Lung (tissue), 16 donors: ENCODE data around the gene MOBP. TPM values are rescaled to one million over a fixed set of nuclear protein-coding genes. Genes with fewer than 3 reads are reported as not detected.
"Not testable (repeated sequence)": the region's sequence is repeated elsewhere in the genome, so short reads cannot be mapped to it uniquely, and the experiment has no call there.

Experiments used
- ATAC-seq: fragments of 200-7000 bp; cut with Tn5 transposase; one replicate; pipeline ENCODE4 v1.9.1; 2020; ENCODE audit warnings: moderate number of reproducible peaks; ENCODE audit not compliant: insufficient read depth, low FRiP score
- DNase-seq, 3 donors: peaks; one replicate each; pipeline ENCODE4 v3.0.0-alpha.2; 2013 to 2017
- H3K27ac ChIP-seq, 2 donors: one replicate each; pipeline ENCODE4 v1.5.1; 2013; ENCODE audit warnings: mild to moderate bottlenecking in 2 of 2, moderate library complexity in 2 of 2, control low read depth in 1 of 2, inconsistent platforms in 1 of 2, low read depth in 1 of 2, low read length in 1 of 2
- H3K27me3 ChIP-seq, 3 donors: one replicate each; pipeline ENCODE4 v1.5.1; 2013; ENCODE audit warnings: low read length in 2 of 3; ENCODE audit not compliant: control insufficient read depth in 3 of 3, insufficient read depth in 3 of 3
- H3K36me3 ChIP-seq, 4 donors: one replicate each; pipeline ENCODE4 v1.5.1; 2013; ENCODE audit warnings: low read length in 4 of 4, mild to moderate bottlenecking in 1 of 4, moderate library complexity in 1 of 4; ENCODE audit not compliant: control insufficient read depth in 4 of 4, insufficient read depth in 4 of 4
- H3K4me1 ChIP-seq, 5 donors: one replicate each; pipeline ENCODE4 v1.5.1; 2013; ENCODE audit warnings: low read length in 5 of 5, mild to moderate bottlenecking in 2 of 5, moderate library complexity in 1 of 5; ENCODE audit not compliant: control insufficient read depth in 5 of 5, insufficient read depth in 5 of 5
- H3K4me3 ChIP-seq: one replicate; pipeline ENCODE4 v1.5.1; 2013; ENCODE audit warnings: mild to moderate bottlenecking, control low read depth, moderate library complexity
- H3K9ac ChIP-seq, 2 donors: one replicate each; pipeline ENCODE4 v1.5.1; 2013; ENCODE audit warnings: low read length in 2 of 2, control low read depth in 1 of 2; ENCODE audit not compliant: insufficient read depth in 1 of 2
- H3K9me3 ChIP-seq, 4 donors: one replicate each; pipeline ENCODE4 v1.5.1; 2013; ENCODE audit warnings: low read length in 3 of 4, mild to moderate bottlenecking in 1 of 4, moderate library complexity in 1 of 4; ENCODE audit not compliant: control insufficient read depth in 4 of 4, insufficient read depth in 3 of 4
- WGBS, 2 donors: extraction: QIAGEN DNeasy Blood & Tissue Kit; methylation state at CpG; one replicate each; pipeline ENCODE4 v1.1.7; 2013; 5-methylcytosine and 5-hydroxymethylcytosine counted together
- long read RNA-seq, 5 donors: transcript quantifications; one replicate each; lab custom pipeline, GENCODE V29; 2026
- polyA plus RNA-seq, 2 donors: library from polyadenylated mRNA; stranded (reverse); fragments of 200-250 nt; gene quantifications; one replicate each; pipeline ENCODE4 v1.2.1, GENCODE V29; 2013
- total RNA-seq, 2 donors: library from RNA; depleted of rRNA in 1 of 2; stranded (reverse); fragments of >200 nt in 1 of 2; gene quantifications; one replicate each; pipeline ENCODE4 v1.2.1, GENCODE V29; 2014 to 2021
- TF ChIP-seq, protein P1 (sequence below): IDR thresholded peaks from 2 replicates; pipeline ENCODE4 v1.5.1; 2012; ENCODE audit warnings: mild to moderate bottlenecking; ENCODE audit errors: control extremely low read depth, extremely low read depth
- donor health status: control.
- donor health status: control.
- donor health status: Bipolar disorder and iron deficiency.
- donor health status: healthy.
- donor health status: DM: yes; HTN: yes; CAD: no.

Gene MOBP, protein sequence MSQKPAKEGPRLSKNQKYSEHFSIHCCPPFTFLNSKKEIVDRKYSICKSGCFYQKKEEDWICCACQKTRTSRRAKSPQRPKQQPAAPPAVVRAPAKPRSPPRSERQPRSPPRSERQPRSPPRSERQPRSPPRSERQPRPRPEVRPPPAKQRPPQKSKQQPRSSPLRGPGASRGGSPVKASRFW
- total RNA-seq: under 1 TPM; 0.14 to 0.18 TPM
- under 1 TPM; 0.10 to 0.17 TPM for polyA plus RNA-seq
- long read RNA-seq, donor 1: 0 reads
- long read RNA-seq, donor 2: 0 reads
- long read RNA-seq, donor 3: 0 reads
- long read RNA-seq, donor 4: 0 reads
- long read RNA-seq, donor 5: 0 reads

DNA sequence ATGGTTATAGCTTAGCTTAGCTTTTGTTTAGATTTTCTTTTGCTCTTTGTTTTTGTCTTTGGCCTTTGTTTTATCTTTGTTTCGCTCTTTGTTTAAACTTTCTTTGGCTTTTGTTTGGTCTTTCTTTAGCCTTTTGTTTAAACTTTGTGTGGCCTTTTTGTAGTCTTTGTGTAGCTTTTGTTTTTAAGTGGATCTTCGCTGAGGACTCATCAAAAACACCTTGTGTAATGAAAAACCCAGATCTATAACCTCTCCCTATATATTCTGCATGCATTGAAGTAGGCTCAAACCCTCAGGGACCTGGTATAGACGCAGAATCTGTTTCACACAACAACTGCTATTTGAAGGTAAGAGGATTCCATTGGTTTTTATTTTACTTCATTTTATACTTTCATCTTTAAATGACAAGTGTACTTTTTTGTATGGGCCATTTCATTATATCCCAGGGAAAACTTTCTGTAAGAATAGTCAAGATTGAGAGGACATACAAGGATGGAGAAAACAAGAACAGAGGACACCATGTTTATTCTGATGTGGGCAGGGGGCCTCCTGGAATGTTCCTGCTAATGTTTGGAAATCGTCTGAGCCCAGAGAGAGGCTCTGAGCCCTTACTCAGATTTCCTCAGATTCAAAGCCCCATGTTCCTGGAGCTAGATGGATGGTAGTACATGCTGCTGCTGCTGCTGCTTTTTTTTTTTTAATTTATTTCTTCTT lies at the start of gene MOBP:
Gene MOBP, plus strand, starts transcription at position 287 of the 714 bp plus-strand sequence. CDS start 34,390 bp downstream, outside the sequence.
- 41 to 45% methylated on average over 4 of the region's 4 CpGs for WGBS, 2 donors
- H3K36me3 ChIP-seq: no peaks in the 10 kb centered on the region
- no peak within 1 kb of the TSS for H3K9ac ChIP-seq
- no peaks in the 10 kb centered on the region for H3K27me3 ChIP-seq
- H3K9me3 ChIP-seq: no peaks in the 10 kb centered on the region
- H3K27ac ChIP-seq: no peak within 1 kb of the TSS
- H3K4me1 ChIP-seq: no peaks in the 10 kb centered on the region
- no peak for ATAC-seq
- DNase-seq: no peak
- no peak within 1 kb of the TSS for H3K4me3 ChIP-seq
- TF ChIP-seq, protein P1, sequence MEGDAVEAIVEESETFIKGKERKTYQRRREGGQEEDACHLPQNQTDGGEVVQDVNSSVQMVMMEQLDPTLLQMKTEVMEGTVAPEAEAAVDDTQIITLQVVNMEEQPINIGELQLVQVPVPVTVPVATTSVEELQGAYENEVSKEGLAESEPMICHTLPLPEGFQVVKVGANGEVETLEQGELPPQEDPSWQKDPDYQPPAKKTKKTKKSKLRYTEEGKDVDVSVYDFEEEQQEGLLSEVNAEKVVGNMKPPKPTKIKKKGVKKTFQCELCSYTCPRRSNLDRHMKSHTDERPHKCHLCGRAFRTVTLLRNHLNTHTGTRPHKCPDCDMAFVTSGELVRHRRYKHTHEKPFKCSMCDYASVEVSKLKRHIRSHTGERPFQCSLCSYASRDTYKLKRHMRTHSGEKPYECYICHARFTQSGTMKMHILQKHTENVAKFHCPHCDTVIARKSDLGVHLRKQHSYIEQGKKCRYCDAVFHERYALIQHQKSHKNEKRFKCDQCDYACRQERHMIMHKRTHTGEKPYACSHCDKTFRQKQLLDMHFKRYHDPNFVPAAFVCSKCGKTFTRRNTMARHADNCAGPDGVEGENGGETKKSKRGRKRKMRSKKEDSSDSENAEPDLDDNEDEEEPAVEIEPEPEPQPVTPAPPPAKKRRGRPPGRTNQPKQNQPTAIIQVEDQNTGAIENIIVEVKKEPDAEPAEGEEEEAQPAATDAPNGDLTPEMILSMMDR: no peak

- WGBS, 2 donors: 41 to 50% methylated on average over 11 to 13 of the region's 14 CpGs
- H3K27ac ChIP-seq: not testable (repeated sequence)
These were observed 48.8 kb upstream of the MOBP start for GRCh38 chr3:39418556-39419225.

DNA sequence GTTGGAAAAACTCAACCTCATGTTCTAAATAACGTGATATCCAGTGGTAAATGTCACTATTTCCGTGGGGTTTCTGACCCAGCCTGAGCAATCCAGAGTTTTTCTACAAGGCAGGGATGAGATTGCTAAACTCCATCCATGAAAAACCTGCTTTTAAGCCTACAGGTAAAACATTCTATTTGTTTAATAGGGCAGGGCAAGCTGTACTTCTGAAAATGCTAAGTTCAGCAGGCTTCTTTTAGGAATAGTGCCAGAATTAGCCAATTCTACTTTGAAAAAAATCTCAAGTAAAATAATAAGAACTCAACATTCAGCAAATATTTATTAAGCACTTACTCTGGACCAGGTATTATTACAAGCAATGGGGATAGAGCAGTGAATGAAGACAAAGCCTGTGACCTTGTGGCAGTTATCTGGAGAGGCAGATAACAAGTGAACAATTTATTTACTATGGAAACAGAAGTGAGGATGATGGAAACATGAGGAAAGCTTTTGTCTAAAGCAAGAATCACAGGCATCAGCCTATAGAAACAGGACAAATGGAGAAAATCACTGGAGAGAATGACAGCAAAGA lies 47.7 kb upstream of the MOBP start:
- H3K9me3 ChIP-seq: no peaks in the 10 kb centered on the region
- ATAC-seq: peak; percentile 45
- no peaks in the 10 kb centered on the region for H3K36me3 ChIP-seq
- peak in 2 of 3 donors; percentile 34 to 67 for DNase-seq
- H3K27ac ChIP-seq: no peak overlapping the region
- H3K4me1 ChIP-seq: peaks cover 0 to 2% (median 0%) of the 10 kb centered on the region in 5 donors
- H3K9ac ChIP-seq: no peak overlapping the region
- TF ChIP-seq, protein P1: no peak
- WGBS, 2 donors: 72 to 82% methylated on average over 2 of the region's 2 CpGs
- no peak overlapping the region for H3K4me3 ChIP-seq
- H3K27me3 ChIP-seq: no peaks in the 10 kb centered on the region

More at GRCh38 chr3:39418556-39419225, 48.8 kb upstream of the MOBP start:
- not testable (repeated sequence) for H3K4me1 ChIP-seq, H3K9ac ChIP-seq, H3K4me3 ChIP-seq, H3K9me3 ChIP-seq, ATAC-seq, DNase-seq, H3K36me3 ChIP-seq, H3K27me3 ChIP-seq
